Neuronal stem cell (in vitro differentiated cells): ENCODE data around the gene GBP2.
"Not testable (repeated sequence)": the region's sequence is repeated elsewhere in the genome, so short reads cannot be mapped to it uniquely, and the experiment has no call there.

ENCODE experiments used
- DNase-seq: peaks from one replicate; pipeline ENCODE4 v3.0.0-alpha.2; 2013; ENCODE audit warnings: low spot score
- H2AFZ ChIP-seq: one replicate; pipeline ENCODE4 v1.6.1; 2013; ENCODE audit warnings: mild to moderate bottlenecking, low read length, inconsistent platforms
- H2AK5ac ChIP-seq: 2 replicates; pipeline ENCODE4 v1.6.1; 2013; ENCODE audit warnings: low read depth, mild to moderate bottlenecking, inconsistent platforms, low read length, moderate library complexity, mixed read lengths
- H2BK120ac ChIP-seq: 2 replicates; pipeline ENCODE4 v1.6.1; 2013; ENCODE audit warnings: low read depth, mild to moderate bottlenecking, inconsistent platforms, low read length, moderate library complexity, mixed read lengths
- H2BK12ac ChIP-seq: one replicate; pipeline ENCODE4 v1.6.1; 2013; ENCODE audit warnings: low read length, inconsistent platforms
- H2BK15ac ChIP-seq: 2 replicates; pipeline ENCODE4 v1.6.1; 2013; ENCODE audit warnings: mild to moderate bottlenecking, low read length, inconsistent platforms, mixed read lengths
- H2BK5ac ChIP-seq: one replicate; pipeline ENCODE4 v1.6.1; 2013; ENCODE audit warnings: inconsistent platforms, mild to moderate bottlenecking, low read length, moderate library complexity
- H3K14ac ChIP-seq: one replicate; pipeline ENCODE4 v1.6.1; 2013; ENCODE audit warnings: low read length, inconsistent platforms
- H3K18ac ChIP-seq: 2 replicates; pipeline ENCODE4 v1.6.1; 2013; ENCODE audit warnings: low read length, inconsistent platforms
- H3K23ac ChIP-seq: 2 replicates; pipeline ENCODE4 v1.6.1; 2013; ENCODE audit warnings: low read depth, mild to moderate bottlenecking, mixed read lengths, low read length, inconsistent platforms; ENCODE audit not compliant: poor library complexity
- H3K27ac ChIP-seq: replicated peaks from 3 replicates; pipeline ENCODE4 v1.5.1; 2013; ENCODE audit warnings: low read length, inconsistent platforms
- H3K27me3 ChIP-seq, 3 experiments: 2 replicates each; pipeline ENCODE4 v1.6.1; 2013; ENCODE audit warnings: low read length in 3 of 3, mild to moderate bottlenecking in 2 of 3, inconsistent platforms in 1 of 3, low read depth in 1 of 3, mixed read lengths in 1 of 3, moderate library complexity in 1 of 3; ENCODE audit not compliant: control insufficient read depth in 3 of 3, insufficient read depth in 3 of 3
- H3K36me3 ChIP-seq, 2 donors: replicated peaks in 1 of 2; 2 replicates each; pipeline ENCODE4 v1.6.1; 2013; ENCODE audit warnings: low read length in 2 of 2; ENCODE audit not compliant: control insufficient read depth in 2 of 2, insufficient read depth in 2 of 2
- H3K4ac ChIP-seq: 2 replicates; pipeline ENCODE4 v1.6.1; 2013; ENCODE audit warnings: inconsistent platforms, mild to moderate bottlenecking, low read length, moderate library complexity
- H3K4me1 ChIP-seq, 2 donors: 1 replicate in 1 of 2; 2 replicates in 1 of 2; pipeline ENCODE4 v1.6.1; 2013; ENCODE audit warnings: low read length in 2 of 2, low read depth in 1 of 2; ENCODE audit not compliant: control insufficient read depth in 2 of 2, insufficient read depth in 1 of 2
- H3K4me2 ChIP-seq: one replicate; pipeline ENCODE4 v1.6.1; 2013; ENCODE audit warnings: mild to moderate bottlenecking, low read length, inconsistent platforms; ENCODE audit not compliant: insufficient read depth, poor library complexity, severe bottlenecking
- H3K4me3 ChIP-seq, 2 donors: 2 replicates each; pipeline ENCODE4 v1.5.1; 2013; ENCODE audit warnings: low read length in 2 of 2, mild to moderate bottlenecking in 2 of 2, inconsistent platforms in 1 of 2, moderate library complexity in 1 of 2
- H3K79me1 ChIP-seq: one replicate; pipeline ENCODE4 v1.6.1; 2013; ENCODE audit warnings: low read depth, mild to moderate bottlenecking, inconsistent platforms, low read length, moderate library complexity
- H3K9ac ChIP-seq: one replicate; pipeline ENCODE4 v1.6.1; 2013; ENCODE audit warnings: mild to moderate bottlenecking, low read depth, low read length, inconsistent platforms; ENCODE audit not compliant: poor library complexity
- H3K9me3 ChIP-seq, 2 donors: replicated peaks in 1 of 2; 2 replicates each; pipeline versions ENCODE3 to v1.6.1; 2013; ENCODE audit warnings: low read length in 2 of 2, mild to moderate bottlenecking in 2 of 2, inconsistent platforms in 1 of 2, low read depth in 1 of 2, mixed read lengths in 1 of 2, moderate library complexity in 1 of 2; ENCODE audit not compliant: control insufficient read depth in 2 of 2, insufficient read depth in 1 of 2
- H4K8ac ChIP-seq: one replicate; pipeline ENCODE4 v1.6.1; 2013; ENCODE audit warnings: low read depth, mild to moderate bottlenecking, inconsistent platforms, low read length, moderate library complexity
- H4K91ac ChIP-seq: one replicate; pipeline ENCODE4 v1.6.1; 2013; ENCODE audit warnings: low read length, low read depth, mild to moderate bottlenecking, inconsistent platforms; ENCODE audit not compliant: poor library complexity
- WGBS, 2 donors: extraction: QIAGEN DNeasy Blood & Tissue Kit; methylation state at CpG; one replicate each; pipeline ENCODE4 v1.1.7; 2013; ENCODE audit warnings: missing lambda C conversion rate in 2 of 2, mixed read lengths in 1 of 2; ENCODE audit not compliant: insufficient read length in 2 of 2, insufficient replicate concordance in 1 of 2; ENCODE audit errors: extremely low coverage in 2 of 2; 5-methylcytosine and 5-hydroxymethylcytosine counted together

Gene GBP2

GRCh38 chr1:89080068-89080467 is 45.8 kb downstream of the GBP2 start:
- not testable (repeated sequence) for H3K27me3 ChIP-seq, H3K4ac ChIP-seq, H3K4me1 ChIP-seq, H4K91ac ChIP-seq, H3K4me2 ChIP-seq, H3K9me3 ChIP-seq, H2BK15ac ChIP-seq, H2AK5ac ChIP-seq, H3K18ac ChIP-seq, H2BK12ac ChIP-seq, H2BK120ac ChIP-seq, H3K23ac ChIP-seq, H4K8ac ChIP-seq, H2BK5ac ChIP-seq, DNase-seq, H3K79me1 ChIP-seq, H3K14ac ChIP-seq, H3K4me3 ChIP-seq, H2AFZ ChIP-seq, H3K9ac ChIP-seq, H3K36me3 ChIP-seq, H3K27ac ChIP-seq
- no CpG with 5 or more reads among the region's 7 CpGs for WGBS, 2 donors

- H3K36me3 ChIP-seq, H3K4ac ChIP-seq, H4K8ac ChIP-seq, H3K79me1 ChIP-seq, H2BK15ac ChIP-seq, H2AK5ac ChIP-seq, H4K91ac ChIP-seq, DNase-seq, H2AFZ ChIP-seq, H3K27me3 ChIP-seq, H2BK120ac ChIP-seq, H3K9me3 ChIP-seq, H3K4me2 ChIP-seq, H2BK12ac ChIP-seq, H3K4me1 ChIP-seq, H3K23ac ChIP-seq, H3K18ac ChIP-seq, H3K4me3 ChIP-seq, H3K27ac ChIP-seq, H3K14ac ChIP-seq, H2BK5ac ChIP-seq, H3K9ac ChIP-seq: not testable (repeated sequence)
- WGBS, 2 donors: no CpG with 5 or more reads among the region's 8 CpGs
Measured at GRCh38 chr1:89072466-89073065, 53.3 kb downstream of the GBP2 start.

- Histone ChIP-seq H2AFZ (no peak overlapping the region), H2AK5ac (no peak overlapping the region), H2BK12ac (no peak overlapping the region), H3K27ac (no peak overlapping the region), H2BK5ac (no peak overlapping the region), H4K8ac (no peak overlapping the region), H3K4me2 (no peak overlapping the region), H3K36me3 (no peaks in the 10 kb centered on the region), H3K4me1 (no peaks in the 10 kb centered on the region), H3K4me3 (no peak overlapping the region), H3K27me3 (no peaks in the 10 kb centered on the region), H2BK120ac (no peak overlapping the region), H3K9ac (no peak overlapping the region), H2BK15ac (no peak overlapping the region), H3K79me1 (no peaks in the 10 kb centered on the region), H3K9me3 (no peaks in the 10 kb centered on the region), H4K91ac (no peak overlapping the region), H3K18ac (no peak overlapping the region), H3K4ac (no peak overlapping the region), H3K23ac (no peak overlapping the region), H3K14ac (no peak overlapping the region)
- WGBS, 2 donors: no CpG with 5 or more reads among the region's 1 CpG
- DNase-seq: no peak
Measured at GRCh38 chr1:89070509-89070908, 55.4 kb downstream of the GBP2 start.

GRCh38 chr1:89069951-89070350 is 56.0 kb downstream of the GBP2 start:
- DNase-seq: no peak
- H2AK5ac ChIP-seq: no peak overlapping the region
- H2BK120ac ChIP-seq: no peak overlapping the region
- H3K27me3 ChIP-seq: no peaks in the 10 kb centered on the region
- no peak overlapping the region for H3K14ac ChIP-seq
- no peak overlapping the region for H3K9ac ChIP-seq
- H2BK5ac ChIP-seq: no peak overlapping the region
- H3K79me1 ChIP-seq: no peaks in the 10 kb centered on the region
- H3K4ac ChIP-seq: no peak overlapping the region
- H3K4me1 ChIP-seq: no peaks in the 10 kb centered on the region
- no peak overlapping the region for H4K91ac ChIP-seq
- no peak overlapping the region for H2BK12ac ChIP-seq
- no peaks in the 10 kb centered on the region for H3K36me3 ChIP-seq
- H2AFZ ChIP-seq: no peak overlapping the region
- no peak overlapping the region for H3K4me3 ChIP-seq
- H3K18ac ChIP-seq: no peak overlapping the region
- H3K27ac ChIP-seq: no peak overlapping the region
- H2BK15ac ChIP-seq: no peak overlapping the region
- H3K4me2 ChIP-seq: no peak overlapping the region
- no peaks in the 10 kb centered on the region for H3K9me3 ChIP-seq
- no peak overlapping the region for H3K23ac ChIP-seq
- WGBS, 2 donors: no CpG with 5 or more reads among the region's 2 CpGs
- no peak overlapping the region for H4K8ac ChIP-seq
